T-helper 2 cell treated with Interferon-gamma antibody and Interleukin-4, amounts not matched to agents 5 μg/mL and 100 μg/mL, for 36 hours (primary cell): ENCODE data around the gene SEC22C.

ENCODE experiments used
- DNase-seq: peaks from one replicate; pipeline ENCODE4 v3.0.0; 2021; ENCODE audit warnings: low spot score
- H3K27ac Mint-ChIP-seq: one replicate; pipeline ENCODE4 v1.8.0; 2021; ENCODE audit warnings: mild to moderate bottlenecking, mixed read lengths
- H3K27me3 Mint-ChIP-seq: one replicate; pipeline ENCODE4 v1.8.0; 2021; ENCODE audit warnings: low read depth, mixed read lengths
- H3K36me3 Mint-ChIP-seq: one replicate; pipeline ENCODE4 v1.8.0; 2021; ENCODE audit warnings: low read depth, mixed read lengths
- H3K4me1 Mint-ChIP-seq: one replicate; pipeline ENCODE4 v1.8.0; 2021; ENCODE audit warnings: low read depth, mixed read lengths
- H3K4me3 Mint-ChIP-seq: one replicate; pipeline ENCODE4 v1.8.0; 2022; ENCODE audit warnings: mild to moderate bottlenecking, moderate library complexity, mixed read lengths
- H3K9me3 Mint-ChIP-seq: one replicate; pipeline ENCODE4 v1.8.0; 2021; ENCODE audit warnings: mixed read lengths

The SEC22C gene

GRCh38 chr3:42537350-42537749 is 44.4 kb downstream of the SEC22C start:
- DNase-seq = no peak
- H3K4me1 Mint-ChIP-seq = peaks cover 8% of the 10 kb centered on the region
- H3K27ac Mint-ChIP-seq = no peak overlapping the region
- H3K27me3 Mint-ChIP-seq = no peaks in the 10 kb centered on the region
- H3K4me3 Mint-ChIP-seq = no peak overlapping the region
- H3K36me3 Mint-ChIP-seq = no peaks in the 10 kb centered on the region
- no peaks in the 10 kb centered on the region for H3K9me3 Mint-ChIP-seq

- H3K27ac Mint-ChIP-seq = no peak overlapping the region
- H3K36me3 Mint-ChIP-seq = no peaks in the 10 kb centered on the region
- no peak overlapping the region for H3K4me3 Mint-ChIP-seq
- no peak for DNase-seq
- H3K27me3 Mint-ChIP-seq = no peaks in the 10 kb centered on the region
- H3K4me1 Mint-ChIP-seq = peaks cover 12% of the 10 kb centered on the region
- no peaks in the 10 kb centered on the region for H3K9me3 Mint-ChIP-seq
These were observed 45.6 kb downstream of the SEC22C start for GRCh38 chr3:42535981-42536784.

GRCh38 chr3:42533161-42533897 is 48.4 kb downstream of the SEC22C start:
- Mint-ChIP-seq H3K4me3 (no peak overlapping the region), H3K36me3 (peaks cover 3% of the 10 kb centered on the region), H3K4me1 (peaks cover 32% of the 10 kb centered on the region), H3K27ac (no peak overlapping the region), H3K27me3 (peaks cover 3% of the 10 kb centered on the region), H3K9me3 (peaks cover 7% of the 10 kb centered on the region)
- no peak for DNase-seq

- peaks cover 35% of the 10 kb centered on the region for H3K4me1 Mint-ChIP-seq
- no peak overlapping the region for H3K27ac Mint-ChIP-seq
- peaks cover 3% of the 10 kb centered on the region for H3K36me3 Mint-ChIP-seq
- H3K9me3 Mint-ChIP-seq = peaks cover 7% of the 10 kb centered on the region
- H3K4me3 Mint-ChIP-seq = no peak overlapping the region
- DNase-seq = no peak
- peaks cover 3% of the 10 kb centered on the region for H3K27me3 Mint-ChIP-seq
These were observed 49.5 kb downstream of the SEC22C start for GRCh38 chr3:42532229-42532628.

GRCh38 chr3:42531470-42531869 is 50.3 kb downstream of the SEC22C start:
- Mint-ChIP-seq H3K9me3 (peaks cover 7% of the 10 kb centered on the region), H3K27ac (no peak overlapping the region), H3K4me1 (peaks cover 39% of the 10 kb centered on the region), H3K4me3 (no peak overlapping the region), H3K36me3 (peaks cover 3% of the 10 kb centered on the region), H3K27me3 (peaks cover 3% of the 10 kb centered on the region)
- DNase-seq = no peak

- Mint-ChIP-seq H3K4me1 (peaks cover 38% of the 10 kb centered on the region), H3K27ac (peak overlapping the region; percentile 13), H3K4me3 (peak overlapping the region; percentile 47), H3K27me3 (peaks cover 3% of the 10 kb centered on the region), H3K9me3 (peaks cover 7% of the 10 kb centered on the region), H3K36me3 (peaks cover 3% of the 10 kb centered on the region)
- no peak for DNase-seq
These were observed 51.7 kb downstream of the SEC22C start for GRCh38 chr3:42530073-42530472.

- Mint-ChIP-seq H3K36me3 (peaks cover 3% of the 10 kb centered on the region), H3K9me3 (peaks cover 7% of the 10 kb centered on the region), H3K27me3 (peaks cover 3% of the 10 kb centered on the region), H3K4me1 (peaks cover 38% of the 10 kb centered on the region), H3K4me3 (peak overlapping the region; percentile 47), H3K27ac (peak overlapping the region; percentile 52)
- no peak for DNase-seq
These were observed 52.3 kb downstream of the SEC22C start for GRCh38 chr3:42529468-42529867.

GRCh38 chr3:42527368-42527917 is 54.3 kb downstream of the SEC22C start:
- Mint-ChIP-seq H3K9me3 (peaks cover 7% of the 10 kb centered on the region), H3K4me3 (peak overlapping the region; percentile 66), H3K27ac (peak overlapping the region; percentile 81), H3K36me3 (peaks cover 3% of the 10 kb centered on the region), H3K4me1 (peaks cover 38% of the 10 kb centered on the region), H3K27me3 (peaks cover 3% of the 10 kb centered on the region)
- DNase-seq = no peak

- Mint-ChIP-seq H3K27me3 (peaks cover 3% of the 10 kb centered on the region), H3K9me3 (peaks cover 7% of the 10 kb centered on the region), H3K4me3 (peak overlapping the region; percentile 66), H3K27ac (peak overlapping the region; percentile 81), H3K36me3 (peaks cover 3% of the 10 kb centered on the region), H3K4me1 (peaks cover 38% of the 10 kb centered on the region)
- DNase-seq = no peak
These were observed 55.0 kb downstream of the SEC22C start for GRCh38 chr3:42526616-42527367.

- H3K4me1 Mint-ChIP-seq = peaks cover 31% of the 10 kb centered on the region
- no peak for DNase-seq
- H3K27ac Mint-ChIP-seq = peak overlapping the region; percentile 9
- peaks cover 7% of the 10 kb centered on the region for H3K9me3 Mint-ChIP-seq
- no peak overlapping the region for H3K4me3 Mint-ChIP-seq
- H3K27me3 Mint-ChIP-seq = peaks cover 3% of the 10 kb centered on the region
- H3K36me3 Mint-ChIP-seq = peaks cover 3% of the 10 kb centered on the region
These were observed 55.9 kb downstream of the SEC22C start for GRCh38 chr3:42525736-42526345.

GRCh38 chr3:42525212-42525611 is 56.6 kb downstream of the SEC22C start:
- Mint-ChIP-seq H3K9me3 (peaks cover 4% of the 10 kb centered on the region), H3K27ac (no peak overlapping the region), H3K4me3 (no peak overlapping the region), H3K4me1 (peaks cover 31% of the 10 kb centered on the region), H3K36me3 (peaks cover 2% of the 10 kb centered on the region), H3K27me3 (peaks cover under 1% of the 10 kb centered on the region)
- no peak for DNase-seq

GRCh38 chr3:42524751-42525150 is 57.0 kb downstream of the SEC22C start:
- DNase-seq = no peak
- no peak overlapping the region for H3K27ac Mint-ChIP-seq
- no peaks in the 10 kb centered on the region for H3K9me3 Mint-ChIP-seq
- H3K4me1 Mint-ChIP-seq = peaks cover 30% of the 10 kb centered on the region
- H3K36me3 Mint-ChIP-seq = no peaks in the 10 kb centered on the region
- H3K27me3 Mint-ChIP-seq = no peaks in the 10 kb centered on the region
- no peak overlapping the region for H3K4me3 Mint-ChIP-seq

GRCh38 chr3:42520906-42521305 is 60.9 kb downstream of the SEC22C start:
- no peaks in the 10 kb centered on the region for H3K27me3 Mint-ChIP-seq
- H3K4me3 Mint-ChIP-seq = no peak overlapping the region
- H3K27ac Mint-ChIP-seq = no peak overlapping the region
- H3K4me1 Mint-ChIP-seq = peaks cover 9% of the 10 kb centered on the region
- DNase-seq = no peak
- no peaks in the 10 kb centered on the region for H3K36me3 Mint-ChIP-seq
- no peaks in the 10 kb centered on the region for H3K9me3 Mint-ChIP-seq
